Activated naive CD4-positive, alpha-beta T cell treated with anti-CD3 and anti-CD28 coated beads for 36 hours (primary cell): ENCODE data around the gene ZFP1. TPM values are rescaled to one million over a fixed set of nuclear protein-coding genes. Genes with fewer than 3 reads are reported as not detected.

ENCODE experiments used
- CTCF ChIA-PET: fragments of 350-600 bp; sonication (Branson Sonifier 250); formaldehyde crosslinking; loops from one replicate; lab custom pipeline; 2021; ENCODE audit warnings: antibody characterized with exemption; lab: Charles Lee
- DNase-seq: peaks from one replicate; pipeline ENCODE4 v3.0.0-alpha.2; 2020
- H3K27ac Mint-ChIP-seq: one replicate; pipeline ENCODE4 v1.8.0; 2021; ENCODE audit warnings: mild to moderate bottlenecking, mixed read lengths
- H3K27me3 Mint-ChIP-seq: one replicate; pipeline ENCODE4 v1.8.0; 2021; ENCODE audit warnings: low read depth, mixed read lengths
- H3K36me3 Mint-ChIP-seq: one replicate; pipeline ENCODE4 v1.8.0; 2021; ENCODE audit warnings: low read depth, mixed read lengths
- H3K4me1 Mint-ChIP-seq: one replicate; pipeline ENCODE4 v1.8.0; 2021; ENCODE audit warnings: low read depth, mixed read lengths
- H3K4me3 Mint-ChIP-seq: one replicate; pipeline ENCODE4 v1.8.0; 2021; ENCODE audit warnings: mild to moderate bottlenecking, moderate library complexity, mixed read lengths
- H3K9me3 Mint-ChIP-seq: one replicate; pipeline ENCODE4 v1.8.0; 2021; ENCODE audit warnings: mixed read lengths
- intact Hi-C: fragments of 100-400 bp; cut with micrococcal nuclease; formaldehyde crosslinking; loops from one replicate; pipeline ENCODE4 v1.15.1; 2023
- total RNA-seq, 2 experiments: library from RNA; stranded (reverse); gene quantifications; one replicate each; pipeline ENCODE4 v1.2.3, GENCODE V29; 2021

The ZFP1 gene
- total RNA-seq, 2 experiments from 2014 or later: 20.2 to 20.9 TPM

GRCh38 chr16:75131081-75131480 lies 17.2 kb upstream of the ZFP1 start:
- Mint-ChIP-seq H3K4me1 (peaks cover 10% of the 10 kb centered on the region), H3K4me3 (no peak overlapping the region), H3K27me3 (no peaks in the 10 kb centered on the region), H3K27ac (no peak overlapping the region), H3K36me3 (no peaks in the 10 kb centered on the region), H3K9me3 (peaks cover 17% of the 10 kb centered on the region)
- DNase-seq: no peak
- intact Hi-C loops: no loop called here
- CTCF ChIA-PET: interaction anchor here (1.0 kb wide), 1 partner anchor 20 kb away, joined by 3 read pairs; no protein-coding TSS in a partner anchor

GRCh38 chr16:75138233-75138632 lies 10.1 kb upstream of the ZFP1 start:
- peaks cover 4% of the 10 kb centered on the region for H3K27me3 Mint-ChIP-seq
- H3K27ac Mint-ChIP-seq: no peak overlapping the region
- H3K36me3 Mint-ChIP-seq: no peaks in the 10 kb centered on the region
- H3K9me3 Mint-ChIP-seq: no peaks in the 10 kb centered on the region
- no peak for DNase-seq
- no peak overlapping the region for H3K4me3 Mint-ChIP-seq
- intact Hi-C loops: no loop called here
- CTCF ChIA-PET: interaction anchor here (1.0 kb wide), 1 partner anchor 27 kb away, joined by 4 read pairs; no protein-coding TSS in a partner anchor
- peaks cover 5% of the 10 kb centered on the region for H3K4me1 Mint-ChIP-seq

- CTCF ChIA-PET: interaction anchor here (1.0 kb wide), 1 partner anchor 27 kb away, joined by 4 read pairs; no protein-coding TSS in a partner anchor
- Mint-ChIP-seq H3K36me3 (no peaks in the 10 kb centered on the region), H3K27ac (no peak overlapping the region), H3K27me3 (peaks cover 4% of the 10 kb centered on the region), H3K4me1 (peaks cover 5% of the 10 kb centered on the region), H3K9me3 (no peaks in the 10 kb centered on the region), H3K4me3 (no peak overlapping the region)
- intact Hi-C loops: no loop called here
- DNase-seq: peak; percentile 45
Measured at GRCh38 chr16:75138636-75139035, 9.7 kb upstream of the ZFP1 start.

- CTCF ChIA-PET: interaction anchor here (1.0 kb wide), 1 partner anchor 28 kb away, joined by 3 read pairs; no protein-coding TSS in a partner anchor
- no peak overlapping the region for H3K27ac Mint-ChIP-seq
- H3K9me3 Mint-ChIP-seq: no peaks in the 10 kb centered on the region
- no peak for DNase-seq
- H3K27me3 Mint-ChIP-seq: peaks cover 4% of the 10 kb centered on the region
- no peaks in the 10 kb centered on the region for H3K36me3 Mint-ChIP-seq
- intact Hi-C loops: no loop called here
- H3K4me3 Mint-ChIP-seq: no peak overlapping the region
- peaks cover 5% of the 10 kb centered on the region for H3K4me1 Mint-ChIP-seq
Measured at GRCh38 chr16:75139498-75139897, 8.8 kb upstream of the ZFP1 start.

GRCh38 chr16:75143941-75144340 lies 4.4 kb upstream of the ZFP1 start:
- peaks cover 1% of the 10 kb centered on the region for H3K36me3 Mint-ChIP-seq
- H3K27ac Mint-ChIP-seq: no peak overlapping the region

GRCh38 chr16:75147968-75148310 lies 385 bp upstream of the ZFP1 start:
- no peaks in the 10 kb centered on the region for H3K27me3 Mint-ChIP-seq
- DNase-seq: no peak
- peaks cover 34% of the 10 kb centered on the region for H3K4me1 Mint-ChIP-seq
- no peak overlapping the region for H3K27ac Mint-ChIP-seq
- CTCF ChIA-PET: no interaction called here
- peaks cover 23% of the 10 kb centered on the region for H3K9me3 Mint-ChIP-seq
- peaks cover 27% of the 10 kb centered on the region for H3K36me3 Mint-ChIP-seq
- intact Hi-C loops: loop anchor here (1.0 to 10.0 kb wide), 11 partner anchors 37 to 481 kb away; partner anchors contain the start of genes ADAT1, CFDP1, MLKL and RFWD3
- peak overlapping the region; percentile 80 for H3K4me3 Mint-ChIP-seq

More at GRCh38 chr16:75143941-75144340, 4.4 kb upstream of the ZFP1 start:
- no peaks in the 10 kb centered on the region for H3K9me3 Mint-ChIP-seq
- peaks cover under 1% of the 10 kb centered on the region for H3K4me1 Mint-ChIP-seq
- no peaks in the 10 kb centered on the region for H3K27me3 Mint-ChIP-seq
- CTCF ChIA-PET: interaction anchor here (0.6 kb wide), 1 partner anchor 155 kb away, joined by 3 read pairs; no protein-coding TSS in a partner anchor
- intact Hi-C loops: loop anchor here (10.0 kb wide), 1 partner anchor 439 kb away; the partner anchor contains the start of gene MLKL
- H3K4me3 Mint-ChIP-seq: no peak overlapping the region
- no peak for DNase-seq

- CTCF ChIA-PET: no interaction called here
- Mint-ChIP-seq H3K36me3 (peaks cover 46% of the 10 kb centered on the region), H3K27ac (peak overlapping the region; percentile 76), H3K27me3 (no peaks in the 10 kb centered on the region), H3K4me3 (peak overlapping the region; percentile 16), H3K4me1 (peaks cover 39% of the 10 kb centered on the region), H3K9me3 (peaks cover 27% of the 10 kb centered on the region)
- intact Hi-C loops: no loop called here
- no peak for DNase-seq
Measured at GRCh38 chr16:75151798-75152197, 3.5 kb downstream of the ZFP1 start.

- CTCF ChIA-PET: no interaction called here
- peaks cover 39% of the 10 kb centered on the region for H3K4me1 Mint-ChIP-seq
- H3K36me3 Mint-ChIP-seq: peaks cover 52% of the 10 kb centered on the region
- no peak overlapping the region for H3K4me3 Mint-ChIP-seq
- no peaks in the 10 kb centered on the region for H3K27me3 Mint-ChIP-seq
- H3K27ac Mint-ChIP-seq: peak overlapping the region; percentile 76
- DNase-seq: no peak
- intact Hi-C loops: no loop called here
- peaks cover 27% of the 10 kb centered on the region for H3K9me3 Mint-ChIP-seq
Measured at GRCh38 chr16:75152635-75153034, 4.3 kb downstream of the ZFP1 start.

GRCh38 chr16:75160386-75160785 lies 12.1 kb downstream of the ZFP1 start:
- peaks cover 62% of the 10 kb centered on the region for H3K36me3 Mint-ChIP-seq
- peaks cover 5% of the 10 kb centered on the region for H3K9me3 Mint-ChIP-seq
- no peak overlapping the region for H3K27ac Mint-ChIP-seq
- H3K4me1 Mint-ChIP-seq: no peaks in the 10 kb centered on the region
- H3K27me3 Mint-ChIP-seq: no peaks in the 10 kb centered on the region
- DNase-seq: no peak
- intact Hi-C loops: no loop called here
- CTCF ChIA-PET: interaction anchor here (0.6 kb wide), 1 partner anchor 23 kb away, joined by 4 read pairs; no protein-coding TSS in a partner anchor
- H3K4me3 Mint-ChIP-seq: no peak overlapping the region

- CTCF ChIA-PET: no interaction called here
- no peak for DNase-seq
- no peaks in the 10 kb centered on the region for H3K4me1 Mint-ChIP-seq
- H3K27me3 Mint-ChIP-seq: no peaks in the 10 kb centered on the region
- no peak overlapping the region for H3K4me3 Mint-ChIP-seq
- intact Hi-C loops: no loop called here
- H3K27ac Mint-ChIP-seq: no peak overlapping the region
- peaks cover 59% of the 10 kb centered on the region for H3K9me3 Mint-ChIP-seq
- peaks cover 81% of the 10 kb centered on the region for H3K36me3 Mint-ChIP-seq
Measured at GRCh38 chr16:75169899-75170405, 21.6 kb downstream of the ZFP1 start.

- H3K27me3 Mint-ChIP-seq: no peaks in the 10 kb centered on the region
- no peak for DNase-seq
- peaks cover 70% of the 10 kb centered on the region for H3K9me3 Mint-ChIP-seq
- H3K4me1 Mint-ChIP-seq: no peaks in the 10 kb centered on the region
- no peak overlapping the region for H3K4me3 Mint-ChIP-seq
- CTCF ChIA-PET: no interaction called here
- intact Hi-C loops: no loop called here
- no peak overlapping the region for H3K27ac Mint-ChIP-seq
- H3K36me3 Mint-ChIP-seq: peaks cover 55% of the 10 kb centered on the region
Measured at GRCh38 chr16:75172578-75172977, 24.3 kb downstream of the ZFP1 start.

- Mint-ChIP-seq H3K9me3 (peaks cover 53% of the 10 kb centered on the region), H3K4me3 (no peak overlapping the region), H3K27me3 (no peaks in the 10 kb centered on the region), H3K4me1 (no peaks in the 10 kb centered on the region), H3K27ac (no peak overlapping the region), H3K36me3 (peaks cover 30% of the 10 kb centered on the region)
- intact Hi-C loops: no loop called here
- DNase-seq: no peak
- CTCF ChIA-PET: no interaction called here
Measured at GRCh38 chr16:75175074-75175473, 26.8 kb downstream of the ZFP1 start.

- Mint-ChIP-seq H3K36me3 (peaks cover 13% of the 10 kb centered on the region), H3K27ac (no peak overlapping the region), H3K4me3 (no peak overlapping the region), H3K27me3 (no peaks in the 10 kb centered on the region), H3K4me1 (no peaks in the 10 kb centered on the region), H3K9me3 (peaks cover 40% of the 10 kb centered on the region)
- intact Hi-C loops: no loop called here
- no peak for DNase-seq
- CTCF ChIA-PET: interaction anchor here (0.6 kb wide), 1 partner anchor 13 kb away, joined by 6 read pairs; no protein-coding TSS in a partner anchor
Measured at GRCh38 chr16:75176926-75177325, 28.6 kb downstream of the ZFP1 start.
